Liver (tissue), 9 donors: ENCODE results near the gene ZYX. TPM values are rescaled to one million over a fixed set of nuclear protein-coding genes. Genes with fewer than 3 reads are reported as not detected.

Experiments used
- DNase-seq: peaks from one replicate; pipeline ENCODE4 v3.0.0-alpha.2; 2017; ENCODE audit warnings: low spot score
- H3K27ac ChIP-seq, 2 donors: one replicate each; pipeline ENCODE4 v1.7.0; 2013; ENCODE audit warnings: inconsistent platforms in 2 of 2, low read length in 2 of 2, control low read depth in 1 of 2, low read depth in 1 of 2, mild to moderate bottlenecking in 1 of 2
- H3K27me3 ChIP-seq, 4 donors: one replicate each; pipeline versions ENCODE4 v1.6.1 to v1.7.0; 2013; ENCODE audit warnings: low read length in 3 of 4, inconsistent platforms in 1 of 4, mild to moderate bottlenecking in 1 of 4, moderate library complexity in 1 of 4; ENCODE audit not compliant: control insufficient read depth in 4 of 4, insufficient read depth in 4 of 4
- H3K36me3 ChIP-seq, 4 donors: one replicate each; pipeline versions ENCODE4 v1.6.1 to v1.7.0; 2013; ENCODE audit warnings: low read length in 3 of 4, mild to moderate bottlenecking in 3 of 4, low read depth in 1 of 4, moderate library complexity in 1 of 4; ENCODE audit not compliant: control insufficient read depth in 4 of 4, insufficient read depth in 3 of 4
- H3K4me1 ChIP-seq, 4 donors: one replicate each; pipeline versions ENCODE4 v1.6.1 to v1.7.0; 2013; ENCODE audit warnings: low read length in 3 of 4, mild to moderate bottlenecking in 3 of 4, moderate library complexity in 1 of 4; ENCODE audit not compliant: control insufficient read depth in 4 of 4, insufficient read depth in 4 of 4
- H3K4me3 ChIP-seq, 3 donors: one replicate each; pipeline versions ENCODE4 v1.6.1 to v1.7.0; 2013; ENCODE audit warnings: low read length in 3 of 3, control low read depth in 1 of 3, low read depth in 1 of 3, mild to moderate bottlenecking in 1 of 3
- H3K9ac ChIP-seq, 2 donors: one replicate each; pipeline ENCODE4 v1.7.0; 2013; ENCODE audit warnings: low read length in 2 of 2, mild to moderate bottlenecking in 2 of 2, moderate library complexity in 2 of 2, control low read depth in 1 of 2, low read depth in 1 of 2
- H3K9me3 ChIP-seq, 4 donors: one replicate each; pipeline versions ENCODE4 v1.6.1 to v1.7.0; 2013; ENCODE audit warnings: low read length in 3 of 4; ENCODE audit not compliant: control insufficient read depth in 4 of 4
- ATF3 ChIP-seq: IDR thresholded peaks from 2 replicates; pipeline ENCODE4 v1.6.1; 2016; ENCODE audit warnings: antibody characterized with exemption
- CTCF ChIP-seq: fragments of 150-350 bp; IDR thresholded peaks from 2 replicates; pipeline ENCODE4 v1.5.1; 2017; ENCODE audit warnings: improper control_type of control experiment, low read depth, low read length; ENCODE audit not compliant: missing input control
- EGR1 ChIP-seq, 2 donors: IDR thresholded peaks; 2 replicates each; pipeline ENCODE4 v1.6.1; 2016 to 2018; ENCODE audit warnings: antibody characterized with exemption in 2 of 2, low read depth in 2 of 2
- FOXA1 ChIP-seq: IDR thresholded peaks from 2 replicates; pipeline ENCODE4 v1.6.1; 2016; ENCODE audit warnings: antibody characterized with exemption
- FOXA2 ChIP-seq: IDR thresholded peaks from 2 replicates; pipeline ENCODE4 v1.6.1; 2016; ENCODE audit warnings: antibody characterized with exemption
- GABPA ChIP-seq, 2 donors: IDR thresholded peaks in 1 of 2; conservative IDR thresholded peaks in 1 of 2; 2 replicates each; pipeline ENCODE4 v1.6.1; 2016; ENCODE audit warnings: antibody characterized with exemption in 2 of 2, mild to moderate bottlenecking in 1 of 2, moderate library complexity in 1 of 2
- HNF4A ChIP-seq, 2 donors: conservative IDR thresholded peaks; 2 replicates each; pipeline ENCODE4 v1.6.1; 2016; ENCODE audit warnings: antibody characterized with exemption in 2 of 2, mild to moderate bottlenecking in 2 of 2
- HNF4G ChIP-seq: IDR thresholded peaks from 2 replicates; pipeline ENCODE4 v1.6.1; 2016; ENCODE audit warnings: antibody characterized with exemption
- JUND ChIP-seq, 2 donors: IDR thresholded peaks; 2 replicates each; pipeline ENCODE4 v1.6.1; 2016; ENCODE audit warnings: antibody characterized with exemption in 2 of 2
- MAX ChIP-seq: IDR thresholded peaks from 2 replicates; pipeline ENCODE4 v1.6.1; 2016; ENCODE audit warnings: antibody characterized with exemption
- NR2F2 ChIP-seq: IDR thresholded peaks from 2 replicates; pipeline ENCODE4 v1.6.1; 2016; ENCODE audit warnings: antibody characterized with exemption
- RAD21 ChIP-seq, 2 donors: IDR thresholded peaks; 2 replicates each; pipeline ENCODE4 v1.6.1; 2016; ENCODE audit warnings: antibody characterized with exemption in 2 of 2, mild to moderate bottlenecking in 2 of 2
- REST ChIP-seq: IDR thresholded peaks from 2 replicates; pipeline ENCODE4 v1.6.1; 2016; ENCODE audit warnings: antibody characterized with exemption, mild to moderate bottlenecking
- RXRA ChIP-seq, 2 donors: IDR thresholded peaks; 2 replicates each; pipeline ENCODE4 v1.6.1; 2017 to 2018; ENCODE audit warnings: antibody characterized with exemption in 2 of 2, mild to moderate bottlenecking in 1 of 2
- SP1 ChIP-seq: IDR thresholded peaks from 2 replicates; pipeline ENCODE4 v1.6.1; 2018; ENCODE audit warnings: antibody characterized with exemption, mild to moderate bottlenecking
- TAF1 ChIP-seq: conservative IDR thresholded peaks from 2 replicates; pipeline ENCODE4 v1.6.1; 2016; ENCODE audit warnings: antibody characterized with exemption, mild to moderate bottlenecking
- YY1 ChIP-seq: IDR thresholded peaks from 2 replicates; pipeline ENCODE4 v1.6.1; 2016; ENCODE audit warnings: antibody characterized with exemption, mild to moderate bottlenecking
- ZBTB33 ChIP-seq: IDR thresholded peaks from 2 replicates; pipeline ENCODE4 v1.6.1; 2016; ENCODE audit warnings: antibody characterized with exemption
- WGBS: extraction: QIAGEN DNeasy Blood & Tissue Kit; methylation state at CpG from one replicate; pipeline ENCODE4 v1.1.7; 2013; 5-methylcytosine and 5-hydroxymethylcytosine counted together
- polyA plus RNA-seq, 2 donors: library from polyadenylated mRNA; stranded (reverse) in 1 of 2; unstranded in 1 of 2; fragments of 200-250 nt in 1 of 2; fragments of >200 nt in 1 of 2; fragmentation: Nextera tagmentation in 1 of 2; extraction: Ambion mirVana in 1 of 2; gene quantifications; one replicate each; pipeline versions ENCODE4 v1.2.1 to v1.2.3, GENCODE V29; 2013 to 2015
- total RNA-seq, 2 donors: library from RNA; depleted of rRNA; stranded (reverse); fragments of >200 nt; gene quantifications; one replicate each; pipeline ENCODE4 v1.2.3, GENCODE V29; 2014
- donor health status: healthy.
- donor health status: healthy.
- donor health status: healthy.
- donor health status: healthy.
- donor health status: healthy.

Gene ZYX
- total and polyA plus RNA-seq, 4 donors = 15.4 to 49.7 (median 16.5) TPM

DNA sequence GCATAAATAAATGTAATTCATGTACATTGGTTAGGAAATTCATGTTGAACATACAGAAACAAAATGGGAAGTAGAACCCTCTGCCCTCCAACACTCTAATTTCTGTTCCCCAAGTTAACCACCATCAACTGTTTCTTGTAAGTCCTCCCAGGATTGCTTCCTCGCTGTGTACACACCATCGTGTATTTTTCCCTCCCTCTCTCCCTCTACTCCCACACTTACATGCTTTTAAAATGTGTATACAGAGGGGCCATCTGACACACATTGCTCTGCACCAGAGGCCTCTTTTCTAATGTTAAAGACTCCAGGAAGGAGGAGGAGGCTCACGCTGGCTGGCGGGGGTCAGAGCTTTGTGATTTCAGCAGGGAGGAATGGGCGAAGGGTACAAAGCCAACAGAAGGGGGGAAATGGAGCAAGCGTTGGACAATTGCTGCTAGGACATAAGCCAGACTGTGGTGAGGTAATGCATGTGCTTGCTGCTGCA, 29.4 kb downstream of the ZYX start:
- Histone ChIP-seq H3K9ac (no peak overlapping the region), H3K27ac (no peak overlapping the region), H3K4me1 (peaks cover 6 to 32% (median 31%) of the 10 kb centered on the region in 4 donors), H3K9me3 (no peaks in the 10 kb centered on the region), H3K27me3 (no peaks in the 10 kb centered on the region), H3K4me3 (no peak overlapping the region), H3K36me3 (no peaks in the 10 kb centered on the region)
- peak; percentile 30 for DNase-seq
- TF ChIP-seq FOXA1 = no peak
- no peak for TF ChIP-seq FOXA2
- TF ChIP-seq HNF4G = no peak
- no peak for TF ChIP-seq EGR1 (IDR thresholded peaks at IDR 0.05; ENCODE audit: low read depth in 2 of 2)
- no peak for TF ChIP-seq REST
- no peak for TF ChIP-seq RXRA (IDR thresholded peaks at IDR 0.05)
- no peak for TF ChIP-seq YY1
- no peak for TF ChIP-seq HNF4A (conservative IDR thresholded peaks at IDR 0.05)
- TF ChIP-seq CTCF = no peak
- TF ChIP-seq RAD21 (IDR thresholded peaks at IDR 0.05) = no peak
- no peak for TF ChIP-seq ZBTB33
- TF ChIP-seq TAF1 = no peak
- TF ChIP-seq JUND (IDR thresholded peaks at IDR 0.05) = no peak
- no peak for TF ChIP-seq GABPA (IDR thresholded peaks at IDR 0.05 in 1 of 2, conservative IDR thresholded peaks at IDR 0.05 in 1 of 2)
- TF ChIP-seq NR2F2 = no peak
- TF ChIP-seq ATF3 = no peak
- no peak for TF ChIP-seq SP1
- TF ChIP-seq MAX = no peak
- WGBS = 65% methylated on average over 6 of the region's 6 CpGs
